Thyroid gland (tissue), 4 donors: Measurements from ENCODE around the gene RNF103.

ENCODE experiments used
- POLR2A ChIP-seq, 2 donors: fragments of 450-650 bp; IDR thresholded peaks; one replicate each; pipeline ENCODE4 v1.6.1; 2017; ENCODE audit warnings: antibody characterized with exemption in 2 of 2, mild to moderate bottlenecking in 2 of 2, moderate library complexity in 1 of 2
- TF ChIP-seq, protein P1 (sequence below), 6 experiments: fragments of 200-600 bp in 3 of 6; fragments of 450-650 bp in 3 of 6; sonication (generic) in 3 of 6; IDR thresholded peaks; one replicate each; pipeline ENCODE4 v1.5.1; 2016 to 2019; ENCODE audit warnings: antibody characterized with exemption in 6 of 6, mild to moderate bottlenecking in 2 of 6, inconsistent platforms in 1 of 6, moderate library complexity in 1 of 6

DNA sequence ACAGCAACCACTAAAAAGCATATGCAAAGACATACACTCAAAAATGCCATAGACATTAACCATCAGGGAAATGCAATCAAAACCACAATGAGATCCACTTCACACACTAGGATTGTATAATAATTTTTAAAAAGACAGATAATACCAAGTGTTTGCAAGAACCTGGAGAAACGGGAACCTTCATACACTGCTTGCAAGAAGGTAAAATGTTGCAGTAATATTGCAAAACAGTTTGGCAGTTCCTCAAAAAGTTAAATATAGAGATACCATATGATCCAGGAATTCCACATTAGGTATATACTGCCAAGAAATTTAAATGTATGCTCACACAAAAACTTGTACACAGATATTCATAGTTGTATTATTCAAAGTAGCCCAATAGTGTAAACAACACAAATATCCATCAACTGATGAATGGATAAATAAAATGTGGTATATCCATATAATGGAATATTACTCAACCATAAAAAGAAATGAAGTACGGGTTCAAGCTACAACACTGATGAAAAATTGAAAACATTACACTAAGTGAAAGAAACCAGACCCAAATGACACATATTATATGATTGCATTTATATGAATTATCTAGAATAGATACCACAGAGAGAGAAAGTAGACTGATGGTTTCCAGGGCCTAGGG, 45.7 kb downstream of the RNF103 start:
- TF ChIP-seq, protein P1, sequence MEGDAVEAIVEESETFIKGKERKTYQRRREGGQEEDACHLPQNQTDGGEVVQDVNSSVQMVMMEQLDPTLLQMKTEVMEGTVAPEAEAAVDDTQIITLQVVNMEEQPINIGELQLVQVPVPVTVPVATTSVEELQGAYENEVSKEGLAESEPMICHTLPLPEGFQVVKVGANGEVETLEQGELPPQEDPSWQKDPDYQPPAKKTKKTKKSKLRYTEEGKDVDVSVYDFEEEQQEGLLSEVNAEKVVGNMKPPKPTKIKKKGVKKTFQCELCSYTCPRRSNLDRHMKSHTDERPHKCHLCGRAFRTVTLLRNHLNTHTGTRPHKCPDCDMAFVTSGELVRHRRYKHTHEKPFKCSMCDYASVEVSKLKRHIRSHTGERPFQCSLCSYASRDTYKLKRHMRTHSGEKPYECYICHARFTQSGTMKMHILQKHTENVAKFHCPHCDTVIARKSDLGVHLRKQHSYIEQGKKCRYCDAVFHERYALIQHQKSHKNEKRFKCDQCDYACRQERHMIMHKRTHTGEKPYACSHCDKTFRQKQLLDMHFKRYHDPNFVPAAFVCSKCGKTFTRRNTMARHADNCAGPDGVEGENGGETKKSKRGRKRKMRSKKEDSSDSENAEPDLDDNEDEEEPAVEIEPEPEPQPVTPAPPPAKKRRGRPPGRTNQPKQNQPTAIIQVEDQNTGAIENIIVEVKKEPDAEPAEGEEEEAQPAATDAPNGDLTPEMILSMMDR (IDR thresholded peaks at IDR 0.05) = no peak
- TF ChIP-seq POLR2A (IDR thresholded peaks at IDR 0.05) = no peak
